Measurements from ENCODE around the gene ZBTB18. TPM values are rescaled to one million over a fixed set of nuclear protein-coding genes. Genes with fewer than 3 reads are reported as not detected.

ZBTB18 gene
- total RNA-seq, 2 donors from 2014 or later = 8.9 to 9.2 TPM

GRCh38 chr1:244102468-244102867, 51.4 kb downstream of the ZBTB18 start:
- TF ChIP-seq CTCF (IDR thresholded peaks at IDR 0.05) = no peak
- no peaks in the 10 kb centered on the region for H3K27me3 ChIP-seq (replicated peaks; ENCODE audit: insufficient read depth)
- no peak for ATAC-seq (ENCODE audit: insufficient number of reproducible peaks, low FRiP score, low read depth)

GRCh38 chr1:244104309-244105060, 53.4 kb downstream of the ZBTB18 start:
- TF ChIP-seq CTCF (IDR thresholded peaks at IDR 0.05) = no peak
- DNase-seq (ENCODE audit: low spot score) (no peak), ATAC-seq (ENCODE audit: insufficient number of reproducible peaks, low FRiP score, low read depth) (no peak)
- no peaks in the 10 kb centered on the region for H3K27me3 ChIP-seq (replicated peaks; ENCODE audit: insufficient read depth)
- no peak overlapping the region for H3K27ac ChIP-seq
- no peak overlapping the region for H3K4me3 ChIP-seq
- H3K4me1 ChIP-seq (ENCODE audit: control insufficient read depth in 1 of 2, low read depth in 2 of 2) = no peaks in the 10 kb centered on the region
- no peaks in the 10 kb centered on the region for H3K36me3 ChIP-seq
- H3K9me3 ChIP-seq = no peaks in the 10 kb centered on the region

More at GRCh38 chr1:244102468-244102867, 51.4 kb downstream of the ZBTB18 start:
- H3K9me3 ChIP-seq = peaks cover 3% of the 10 kb centered on the region
- H3K4me1 ChIP-seq (ENCODE audit: control insufficient read depth in 1 of 2, low read depth in 2 of 2) = no peaks in the 10 kb centered on the region
- DNase-seq (ENCODE audit: low spot score) = no peak
- H3K36me3 ChIP-seq = no peaks in the 10 kb centered on the region
- no peak overlapping the region for H3K27ac ChIP-seq
- no peak overlapping the region for H3K4me3 ChIP-seq

GRCh38 chr1:244106176-244106575, 55.1 kb downstream of the ZBTB18 start:
- H3K4me3 ChIP-seq = no peak overlapping the region
- no peaks in the 10 kb centered on the region for H3K27me3 ChIP-seq (replicated peaks; ENCODE audit: insufficient read depth)
- H3K27ac ChIP-seq = no peak overlapping the region
- H3K4me1 ChIP-seq (ENCODE audit: control insufficient read depth in 1 of 2, low read depth in 2 of 2) = no peaks in the 10 kb centered on the region
- TF ChIP-seq CTCF (IDR thresholded peaks at IDR 0.05) = no peak
- no peak for DNase-seq (ENCODE audit: low spot score)
- ATAC-seq (ENCODE audit: insufficient number of reproducible peaks, low FRiP score, low read depth) = no peak
- H3K36me3 ChIP-seq = no peaks in the 10 kb centered on the region
- H3K9me3 ChIP-seq = no peaks in the 10 kb centered on the region

Other genes starting within 250 kb of the ZBTB18 start
- 10 to 100 TPM; 46.0 to 85.8 TPM for gene AKT3, start 201.0 kb upstream of the ZBTB18 start, total RNA-seq

Measured in thoracic aorta (tissue), 2 donors.